BJ (cell line): ENCODE measurements around the gene HIPK4. TPM values are rescaled to one million over a fixed set of nuclear protein-coding genes. Genes with fewer than 3 reads are reported as not detected.

Experiments
- CTCF ChIA-PET: fragments of 350-600 bp; formaldehyde crosslinking; extraction: SDS; loops from one replicate; lab custom pipeline; 2021; ENCODE audit warnings: antibody characterized with exemption, inconsistent platforms; lab: Yijun Ruan, JAX
- POLR2A ChIA-PET: fragments of 300-600 bp; sonication (Branson Sonifier 250); formaldehyde crosslinking; extraction: SDS; loops from one replicate; lab custom pipeline; 2021; ENCODE audit warnings: antibody characterized with exemption; lab: Charles Lee
- DNase-seq: peaks from one replicate; pipeline ENCODE4 v3.0.0-alpha.2; 2011; ENCODE audit warnings: low read depth
- H3K27me3 ChIP-seq: 2 replicates; pipeline ENCODE4 v1.6.0; 2011; ENCODE audit warnings: low read length; ENCODE audit not compliant: control insufficient read depth, insufficient read depth
- H3K36me3 ChIP-seq: 2 replicates; pipeline ENCODE4 v1.5.1; 2011; ENCODE audit warnings: low read length; ENCODE audit not compliant: control insufficient read depth, insufficient read depth
- H3K4me3 ChIP-seq: 2 replicates; pipeline ENCODE4 v1.5.1; 2011; ENCODE audit warnings: low read depth, mild to moderate bottlenecking, control low read depth, low read length
- polyA plus RNA-seq: library from polyadenylated mRNA; depleted of rRNA; stranded (reverse); fragments of >200 nt; gene quantifications from 2 replicates; pipeline ENCODE4 v1.2.3, GENCODE V29; 2011
- TF ChIP-seq, protein P1 (sequence below): IDR thresholded peaks from 2 replicates; pipeline ENCODE4 v1.5.1; 2011; ENCODE audit warnings: low read depth, mild to moderate bottlenecking, control low read depth, inconsistent platforms, low read length, moderate library complexity; ENCODE audit not compliant: insufficient read depth

HIPK4 gene
- polyA plus RNA-seq, 1 experiment = 0.21 TPM

DNA sequence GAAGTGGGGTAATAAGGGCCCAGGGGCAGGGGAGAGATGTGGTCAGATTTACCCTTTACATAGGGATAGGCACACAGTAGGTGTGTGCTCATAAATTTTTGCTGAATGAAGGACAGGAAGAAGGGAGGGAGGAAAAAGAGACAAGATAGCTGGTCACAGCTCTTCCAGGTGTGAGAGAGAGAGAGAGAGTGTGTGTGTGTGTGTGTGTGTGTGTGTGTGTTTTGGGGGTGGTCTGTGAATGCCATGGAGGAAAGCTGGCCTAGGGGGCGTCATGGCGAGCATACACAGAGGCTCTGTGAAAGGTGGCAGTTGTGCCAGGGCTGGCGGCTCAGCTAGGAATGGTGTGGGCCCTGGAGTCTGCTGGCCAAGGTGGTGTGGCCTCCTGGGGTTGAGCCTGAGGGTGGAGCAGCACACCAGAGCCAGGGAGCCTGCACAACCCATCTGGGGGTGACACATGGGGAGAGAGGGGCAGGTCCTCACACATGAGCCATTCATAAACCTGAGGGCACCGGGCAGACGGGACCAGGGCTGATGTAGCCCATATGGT is 29.2 kb upstream of the HIPK4 start:
- no peak for DNase-seq
- H3K4me3 ChIP-seq = no peak overlapping the region
- H3K27me3 ChIP-seq = no peaks in the 10 kb centered on the region
- peaks cover 8% of the 10 kb centered on the region for H3K36me3 ChIP-seq
- TF ChIP-seq, protein P1, sequence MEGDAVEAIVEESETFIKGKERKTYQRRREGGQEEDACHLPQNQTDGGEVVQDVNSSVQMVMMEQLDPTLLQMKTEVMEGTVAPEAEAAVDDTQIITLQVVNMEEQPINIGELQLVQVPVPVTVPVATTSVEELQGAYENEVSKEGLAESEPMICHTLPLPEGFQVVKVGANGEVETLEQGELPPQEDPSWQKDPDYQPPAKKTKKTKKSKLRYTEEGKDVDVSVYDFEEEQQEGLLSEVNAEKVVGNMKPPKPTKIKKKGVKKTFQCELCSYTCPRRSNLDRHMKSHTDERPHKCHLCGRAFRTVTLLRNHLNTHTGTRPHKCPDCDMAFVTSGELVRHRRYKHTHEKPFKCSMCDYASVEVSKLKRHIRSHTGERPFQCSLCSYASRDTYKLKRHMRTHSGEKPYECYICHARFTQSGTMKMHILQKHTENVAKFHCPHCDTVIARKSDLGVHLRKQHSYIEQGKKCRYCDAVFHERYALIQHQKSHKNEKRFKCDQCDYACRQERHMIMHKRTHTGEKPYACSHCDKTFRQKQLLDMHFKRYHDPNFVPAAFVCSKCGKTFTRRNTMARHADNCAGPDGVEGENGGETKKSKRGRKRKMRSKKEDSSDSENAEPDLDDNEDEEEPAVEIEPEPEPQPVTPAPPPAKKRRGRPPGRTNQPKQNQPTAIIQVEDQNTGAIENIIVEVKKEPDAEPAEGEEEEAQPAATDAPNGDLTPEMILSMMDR = no peak
- CTCF ChIA-PET = interaction anchor here (0.9 to 3.3 kb wide), 4 partner anchors 7 to 214 kb away, joined by 3 to 20 read pairs (median 10); no protein-coding TSS in a partner anchor
- POLR2A ChIA-PET = no interaction called here

DNA sequence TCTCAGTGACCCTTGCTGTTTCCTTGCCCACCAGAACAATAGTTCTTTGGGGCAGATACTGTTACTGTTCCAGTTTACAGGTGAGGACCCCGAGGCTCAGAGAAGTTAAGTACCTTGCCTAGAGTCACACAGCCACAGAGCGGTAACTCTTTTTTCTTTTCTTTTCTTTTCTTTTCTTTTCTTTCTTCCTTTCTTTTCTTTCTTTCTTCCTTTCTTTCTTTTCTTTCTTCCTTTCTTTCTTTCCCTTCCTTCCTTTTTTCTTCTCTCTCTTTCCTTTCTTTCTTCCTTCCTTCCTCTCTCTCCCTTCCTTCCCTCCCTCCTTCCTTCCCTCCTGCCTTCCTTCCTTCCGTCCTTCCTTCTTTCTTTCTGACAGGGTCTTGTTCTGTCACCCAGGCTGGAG is 28.1 kb upstream of the HIPK4 start:
- no peak for DNase-seq
- Histone ChIP-seq H3K27me3 (no peaks in the 10 kb centered on the region), H3K4me3 (no peak overlapping the region), H3K36me3 (peaks cover 4% of the 10 kb centered on the region)
- CTCF ChIA-PET = interaction anchor here (0.9 to 1.3 kb wide), 3 partner anchors 12 to 215 kb away, joined by 3 to 4 read pairs (median 4); no protein-coding TSS in a partner anchor
- TF ChIP-seq, protein P1 = no peak
- POLR2A ChIA-PET = no interaction called here

DNA sequence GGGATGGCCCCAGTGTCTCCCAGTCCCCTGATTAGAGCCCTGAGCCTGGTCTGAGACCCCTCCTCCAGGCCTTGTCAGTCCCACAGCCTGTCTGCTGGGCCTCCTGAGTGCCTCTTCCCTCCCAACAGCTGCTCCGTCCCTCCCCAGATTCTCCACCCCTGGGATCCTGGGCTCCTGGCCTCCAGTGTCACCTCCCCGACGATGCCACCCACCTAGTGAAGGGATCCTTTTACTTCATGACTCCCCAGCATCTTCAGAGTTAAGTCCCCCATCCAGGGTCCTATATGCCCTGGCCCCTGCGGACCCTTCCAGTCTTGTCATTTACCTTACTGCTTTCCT is 27.6 kb upstream of the HIPK4 start:
- Histone ChIP-seq H3K4me3 (no peak overlapping the region), H3K36me3 (peaks cover under 1% of the 10 kb centered on the region; the same call in 1 of the 2 replicates), H3K27me3 (no peaks in the 10 kb centered on the region)
- no peak for DNase-seq
- ChIA-PET CTCF (interaction anchor here (1.2 to 2.6 kb wide), 3 partner anchors 12 to 112 kb away, joined by 3 to 9 read pairs (median 4); no protein-coding TSS in a partner anchor), POLR2A (no interaction called here)
- TF ChIP-seq, protein P1 = no peak

DNA sequence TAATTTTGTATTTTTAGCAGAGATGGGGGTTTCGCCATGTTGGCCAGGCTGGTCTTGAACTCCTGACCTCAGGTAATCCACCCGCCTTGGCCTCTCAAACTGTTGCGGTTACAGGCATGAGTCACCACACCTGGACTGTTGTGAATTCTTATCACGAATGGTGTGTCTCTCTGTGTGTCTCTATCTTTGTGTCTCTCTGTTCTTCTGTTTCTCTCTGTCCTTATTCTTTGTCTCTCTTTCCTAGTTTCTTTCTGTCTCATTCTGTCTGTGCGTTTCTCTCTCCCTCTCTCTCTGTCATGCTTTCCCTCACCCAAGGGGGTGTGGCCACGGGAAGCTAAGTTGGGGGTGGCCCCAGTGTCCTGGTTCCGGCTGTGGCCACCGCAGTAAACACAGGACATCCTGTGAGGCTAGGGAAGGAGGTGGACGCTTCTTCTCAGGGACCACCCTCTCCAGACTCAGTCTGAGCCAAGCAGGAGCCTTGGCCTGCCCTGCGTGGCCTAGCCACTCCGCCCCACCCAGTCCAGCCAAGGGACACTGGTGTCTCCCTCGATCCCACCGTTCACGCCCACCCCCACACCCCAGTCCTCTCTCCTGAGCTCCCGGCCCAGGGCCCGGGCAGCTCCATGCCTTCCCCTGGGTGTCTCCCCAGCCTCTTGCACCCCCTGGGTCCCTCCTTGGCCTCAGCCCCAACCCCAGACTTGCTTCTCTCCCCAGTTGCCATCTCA is 27.1 kb upstream of the HIPK4 start:
- DNase-seq = no peak
- ChIA-PET CTCF (interaction anchor here (1.3 to 2.6 kb wide), 3 partner anchors 47 to 218 kb away, joined by 4 to 9 read pairs (median 7); no protein-coding TSS in a partner anchor), POLR2A (no interaction called here)
- H3K27me3 ChIP-seq = no peaks in the 10 kb centered on the region
- H3K36me3 ChIP-seq = no peaks in the 10 kb centered on the region
- TF ChIP-seq, protein P1 = no peak
- H3K4me3 ChIP-seq = no peak overlapping the region

DNA sequence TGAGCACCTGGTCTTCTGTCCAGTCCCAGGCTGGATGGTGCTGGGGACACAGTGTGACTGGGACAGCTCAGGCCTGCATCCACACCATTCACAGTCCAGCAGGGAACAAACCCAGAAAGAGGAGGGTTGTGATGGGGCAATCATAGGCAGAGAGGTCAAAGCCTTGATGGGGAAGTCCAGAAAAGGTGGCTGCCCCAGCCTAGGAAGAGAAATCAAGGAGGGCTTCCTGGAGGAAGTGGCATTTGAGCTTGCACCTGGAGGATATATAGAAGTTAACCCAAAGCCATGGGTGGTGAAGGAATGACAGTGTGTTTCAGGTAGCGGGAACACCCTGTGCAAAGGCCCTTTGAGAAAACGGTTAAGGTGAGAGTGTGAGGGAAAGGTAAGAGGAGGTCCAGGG is 25.8 kb upstream of the HIPK4 start:
- TF ChIP-seq, protein P1 = no peak
- Histone ChIP-seq H3K4me3 (no peak overlapping the region), H3K27me3 (no peaks in the 10 kb centered on the region), H3K36me3 (no peaks in the 10 kb centered on the region)
- POLR2A ChIA-PET = no interaction called here
- CTCF ChIA-PET = interaction anchor here (1.8 to 2.6 kb wide), 2 partner anchors 48 to 219 kb away, joined by 7 to 9 read pairs; no protein-coding TSS in a partner anchor
- DNase-seq = no peak
